GM19463 (cell line): ENCODE data around the gene SLC39A13.

Experiments used
- ATAC-seq: cut with Tn5 transposase; IDR thresholded peaks from one replicate; pipeline ENCODE4 v1.9.1; 2021; ENCODE audit warnings: mild to moderate bottlenecking, moderate library complexity; ENCODE audit not compliant: unreplicated experiment

The SLC39A13 gene

GRCh38 chr11:47449541-47449940 is 41.2 kb downstream of the SLC39A13 start:
- ATAC-seq: no peak

GRCh38 chr11:47451436-47451835 is 43.0 kb downstream of the SLC39A13 start:
- no peak for ATAC-seq

- no peak for ATAC-seq
Measured at GRCh38 chr11:47451990-47452389, 43.6 kb downstream of the SLC39A13 start.

- no peak for ATAC-seq
Measured at GRCh38 chr11:47453365-47453764, 45.0 kb downstream of the SLC39A13 start.

- peak; percentile 88 for ATAC-seq
Measured at GRCh38 chr11:47454258-47454671, 45.9 kb downstream of the SLC39A13 start.

- ATAC-seq: no peak
Measured at GRCh38 chr11:47460571-47461235, 52.3 kb downstream of the SLC39A13 start.

GRCh38 chr11:47461876-47462275 is 53.5 kb downstream of the SLC39A13 start:
- no peak for ATAC-seq

- ATAC-seq: no peak
Measured at GRCh38 chr11:47464483-47464882, 56.1 kb downstream of the SLC39A13 start.
